ENCODE results near the gene CTNNBIP1. TPM values are rescaled to one million over a fixed set of nuclear protein-coding genes. Genes with fewer than 3 reads are reported as not detected.

The CTNNBIP1 gene
- total RNA-seq, 1 donor from 2014 or later = 40.1 TPM

DNA sequence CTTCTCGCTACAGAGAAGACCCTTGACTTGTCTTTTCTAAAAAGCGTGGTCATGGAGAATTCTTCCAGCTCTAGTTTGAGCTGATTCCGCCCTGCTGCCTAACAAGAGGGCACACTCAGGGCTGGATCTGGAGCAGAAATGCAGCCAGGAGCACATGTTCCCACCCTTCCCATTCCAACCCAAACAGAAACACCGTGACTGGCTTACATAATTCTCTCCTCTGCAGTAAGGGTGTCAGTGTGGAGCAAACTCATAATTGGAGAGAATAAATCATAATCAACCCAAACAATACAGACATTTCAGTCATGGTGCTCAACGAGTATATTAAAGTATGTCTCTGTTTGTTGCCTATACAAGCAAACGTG is 34.5 kb downstream of the CTNNBIP1 start:
- no peak for DNase-seq

DNA sequence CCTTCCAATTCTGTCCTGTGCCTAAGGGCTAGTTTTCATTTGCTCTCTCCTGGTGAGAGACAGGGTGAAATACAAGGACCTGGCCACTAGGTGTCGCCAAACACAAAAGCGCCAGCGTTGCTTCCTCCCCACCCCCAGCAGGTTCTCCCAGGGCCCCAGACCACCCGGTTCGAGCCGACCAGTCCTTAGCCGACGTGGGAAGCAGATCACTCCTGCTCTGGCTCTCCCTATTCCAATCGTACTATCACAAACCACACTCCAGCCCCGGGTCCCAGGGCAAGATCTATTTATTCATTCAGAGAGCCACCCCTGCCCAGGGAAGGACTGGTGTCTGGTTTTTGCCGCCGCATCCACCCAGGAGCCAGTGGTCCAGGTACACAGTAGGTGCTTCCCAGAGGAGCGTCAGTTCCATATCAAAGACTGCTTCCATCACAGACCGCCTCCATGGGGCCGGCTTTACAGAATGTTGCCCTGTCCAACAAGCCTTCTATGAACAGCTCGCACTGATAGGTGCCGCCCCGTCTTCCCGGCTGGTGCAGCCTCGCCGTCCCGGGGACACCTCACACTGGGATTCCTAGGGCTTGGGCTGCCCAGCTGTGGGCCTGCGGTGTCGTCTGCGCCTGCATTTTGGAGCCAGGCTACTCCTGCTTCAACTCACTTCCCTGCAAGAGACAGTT is 35.0 kb downstream of the CTNNBIP1 start:
- DNase-seq = peak; percentile 56

DNA sequence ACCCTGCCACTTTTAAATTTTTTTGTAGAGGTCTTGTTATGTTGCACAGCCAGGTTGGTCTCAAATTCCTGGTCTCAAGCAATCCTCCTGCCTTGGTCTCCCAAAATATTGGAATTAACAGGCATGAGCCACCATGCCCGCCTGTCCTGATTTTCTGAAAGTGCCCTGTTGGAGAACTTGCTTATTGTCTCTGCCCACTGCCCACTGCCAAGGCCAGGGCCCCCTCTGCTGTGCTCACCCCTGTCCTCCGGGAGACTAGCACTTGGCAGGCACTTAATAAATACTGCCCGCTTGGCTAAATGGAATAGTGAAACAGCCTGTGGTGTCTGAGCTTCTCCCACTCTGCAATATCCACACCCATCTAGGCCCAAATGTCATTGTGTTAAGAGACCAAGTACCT is 35.7 kb downstream of the CTNNBIP1 start:
- DNase-seq = no peak

DNA sequence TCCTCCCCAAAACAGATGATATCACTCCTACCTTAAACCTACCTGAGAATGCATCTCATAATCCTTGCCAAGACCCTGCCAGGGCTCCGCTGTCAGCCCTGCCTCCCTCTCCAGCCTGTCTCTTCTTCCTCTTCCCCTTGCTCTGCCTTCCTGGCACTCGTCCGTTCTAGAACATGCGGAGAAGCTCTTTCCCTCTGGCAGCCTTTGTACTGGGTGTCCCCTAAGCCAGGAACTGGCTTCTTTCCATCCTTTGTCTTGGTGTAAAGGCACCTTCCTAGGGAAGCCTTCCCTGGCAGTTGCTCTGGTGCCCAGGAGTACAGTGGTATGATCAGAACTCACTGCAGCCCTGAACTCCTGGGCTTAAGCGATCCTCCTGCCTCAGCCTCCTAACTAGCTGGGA is 36.1 kb downstream of the CTNNBIP1 start:
- no peak for DNase-seq

DNA sequence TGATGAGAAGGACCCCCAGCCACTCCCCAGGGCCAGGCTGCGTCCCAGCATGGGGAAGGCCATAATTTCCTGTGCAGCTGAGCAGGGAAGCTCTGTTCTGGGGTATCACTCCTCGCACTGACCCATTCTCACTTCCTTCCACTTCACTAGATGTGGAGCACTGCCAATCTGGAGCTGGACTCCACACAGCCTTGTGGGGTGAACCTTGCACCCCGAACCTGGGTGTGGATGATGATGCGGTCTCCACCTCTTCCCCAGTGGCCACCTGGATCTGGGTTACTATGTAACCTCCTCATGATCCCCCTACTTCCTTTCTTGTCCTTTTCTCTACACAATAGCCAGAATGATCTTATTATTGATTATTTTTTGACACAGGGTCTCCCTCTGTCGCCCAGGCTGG is 36.7 kb downstream of the CTNNBIP1 start:
- DNase-seq = no peak

DNA sequence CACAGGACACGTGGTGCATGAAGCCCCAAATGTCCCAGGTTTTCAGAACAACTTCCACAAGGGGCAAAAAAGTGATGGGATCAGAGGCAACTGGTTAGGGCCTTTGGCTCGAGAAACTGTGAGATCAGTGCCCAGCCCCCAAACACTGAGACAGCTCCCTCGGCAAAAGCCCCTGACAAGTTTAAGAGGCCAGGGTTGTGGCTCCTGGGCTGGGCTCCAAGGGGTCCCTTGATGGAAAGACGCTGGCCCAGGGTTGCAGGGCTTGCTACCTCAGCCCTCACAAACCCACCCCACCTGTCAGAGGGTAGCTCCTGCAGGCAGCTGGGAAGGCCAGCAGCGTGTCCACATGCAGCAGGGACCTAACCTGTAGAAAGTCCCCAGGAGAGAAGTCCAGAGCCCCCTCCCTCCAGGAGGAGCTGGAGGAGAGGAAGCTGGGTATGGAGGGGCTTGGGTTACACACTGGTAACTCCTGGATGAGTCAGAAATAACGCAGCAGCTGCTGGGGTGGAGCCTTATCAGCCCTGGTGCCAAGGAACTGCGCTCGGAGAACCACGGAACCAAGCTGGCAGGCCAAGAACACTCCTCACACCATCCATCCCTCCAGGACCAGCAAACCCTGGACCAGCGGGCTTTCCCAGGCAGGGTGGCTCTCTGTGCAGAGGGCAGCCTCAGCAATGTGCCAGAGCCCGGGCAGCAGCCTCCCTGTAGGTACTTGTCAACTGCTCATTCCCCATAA is 37.5 kb downstream of the CTNNBIP1 start:
- DNase-seq = no peak

DNA sequence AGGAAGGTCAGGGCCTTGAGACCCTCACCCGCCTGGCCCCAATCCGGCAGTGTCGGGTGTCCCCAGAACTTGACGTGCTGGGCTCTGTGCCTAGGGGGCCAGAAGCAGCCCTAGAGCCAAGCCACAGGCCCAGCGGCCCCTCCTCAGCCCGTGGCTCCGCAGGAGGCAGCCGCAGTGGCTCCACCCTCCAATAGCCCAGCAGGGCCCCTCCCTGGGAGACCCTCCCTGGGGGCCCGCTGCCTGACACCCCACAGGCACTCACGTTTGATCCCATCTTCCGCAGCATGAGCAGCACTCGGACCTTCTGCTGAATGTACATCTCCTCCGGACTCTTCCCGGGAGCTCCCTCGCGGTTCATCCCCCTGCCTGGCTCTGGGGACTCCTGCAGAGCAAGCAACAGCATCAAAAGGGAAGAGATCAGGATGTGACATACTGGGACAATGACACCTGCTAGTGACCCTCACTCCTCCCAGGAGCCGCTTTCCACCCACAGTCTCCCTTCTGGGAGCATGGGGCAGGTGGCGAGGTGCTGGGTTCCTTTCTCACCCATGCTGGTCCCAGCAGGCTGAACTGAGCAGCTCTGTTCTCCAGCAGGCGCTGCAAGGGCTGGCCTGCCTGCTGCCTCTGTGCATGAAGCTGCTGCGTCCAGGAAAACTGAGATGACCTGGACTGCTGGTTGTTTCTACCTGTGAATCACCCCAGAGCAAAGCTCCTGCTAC is 38.2 kb downstream of the CTNNBIP1 start:
- DNase-seq = no peak

DNA sequence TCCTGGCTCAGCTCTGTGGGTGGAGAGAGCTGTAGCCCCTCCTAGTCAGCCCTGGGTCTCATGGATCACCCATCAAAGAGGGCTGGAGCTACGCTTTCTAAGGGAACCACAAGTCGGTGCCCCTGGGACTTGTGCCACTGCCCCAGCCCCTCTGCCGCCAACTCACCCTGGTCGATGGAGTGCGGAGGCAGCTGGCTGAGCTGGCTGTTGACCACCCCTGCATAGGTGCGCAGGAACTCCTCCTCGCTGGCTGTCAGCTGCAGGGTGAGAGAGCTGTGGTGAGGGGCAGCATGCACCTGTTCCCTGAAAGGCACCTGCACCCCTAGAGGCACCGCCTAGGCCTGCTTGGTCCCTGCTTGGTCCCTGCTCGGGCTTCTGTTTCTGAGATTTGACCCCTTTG is 39.0 kb downstream of the CTNNBIP1 start:
- DNase-seq = no peak

DNA sequence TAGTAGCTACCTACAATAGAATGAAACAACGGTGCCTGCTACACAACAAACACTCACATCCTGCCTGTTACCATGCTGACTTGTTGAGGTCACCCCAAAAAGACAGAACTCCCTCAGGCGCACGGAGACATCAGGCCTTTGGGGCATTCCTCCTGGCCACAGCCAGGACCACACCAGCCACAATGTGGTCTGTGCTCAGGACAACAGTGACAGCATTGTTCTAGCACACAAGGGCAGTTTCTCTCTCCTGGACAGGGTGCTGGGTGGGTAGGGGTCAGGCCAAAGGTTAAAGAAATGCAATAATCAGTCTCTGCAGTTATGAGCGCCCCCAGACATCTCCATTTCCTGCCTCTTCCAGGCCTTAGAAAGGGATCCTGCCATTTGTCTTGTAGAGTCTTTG is 39.5 kb downstream of the CTNNBIP1 start:
- no peak for DNase-seq

DNA sequence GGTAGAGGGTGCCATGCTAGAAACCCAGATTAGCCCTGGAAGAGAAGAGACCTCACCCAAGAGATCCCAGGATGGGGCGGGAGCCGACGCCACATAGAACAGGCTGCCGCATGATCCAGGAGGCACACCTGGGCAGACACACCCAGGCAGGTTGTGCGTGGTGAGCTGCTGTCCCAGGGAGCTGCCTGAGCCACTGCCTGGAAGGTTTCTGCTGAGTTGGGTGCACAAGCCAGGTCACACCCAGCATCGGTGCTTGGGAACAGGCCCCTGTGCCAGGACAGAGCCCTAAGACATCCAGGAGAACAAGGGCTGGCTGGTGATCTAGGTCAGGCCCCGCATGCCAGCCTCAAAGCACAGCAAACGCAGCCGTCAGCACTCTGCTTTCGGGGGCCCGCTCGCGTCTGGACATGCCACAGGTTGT is 40.2 kb downstream of the CTNNBIP1 start:
- no peak for DNase-seq

DNA sequence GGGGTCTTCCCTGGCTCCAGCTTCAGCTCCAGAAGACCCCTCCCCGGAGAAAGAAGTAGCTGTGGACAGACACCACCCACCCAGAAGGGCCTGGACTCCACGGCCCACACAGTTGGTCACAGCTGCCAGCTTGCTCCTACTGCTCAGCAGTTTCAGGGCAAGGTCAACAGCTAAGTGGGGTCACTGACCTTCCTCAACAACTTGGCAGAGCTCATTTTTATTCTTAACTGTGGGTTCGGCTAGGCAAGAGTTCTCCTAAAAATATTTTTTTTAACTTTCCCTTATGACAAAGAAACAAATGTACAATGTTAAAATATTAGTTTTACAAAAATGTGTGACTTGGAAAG is 41.9 kb downstream of the CTNNBIP1 start:
- DNase-seq = no peak

DNA sequence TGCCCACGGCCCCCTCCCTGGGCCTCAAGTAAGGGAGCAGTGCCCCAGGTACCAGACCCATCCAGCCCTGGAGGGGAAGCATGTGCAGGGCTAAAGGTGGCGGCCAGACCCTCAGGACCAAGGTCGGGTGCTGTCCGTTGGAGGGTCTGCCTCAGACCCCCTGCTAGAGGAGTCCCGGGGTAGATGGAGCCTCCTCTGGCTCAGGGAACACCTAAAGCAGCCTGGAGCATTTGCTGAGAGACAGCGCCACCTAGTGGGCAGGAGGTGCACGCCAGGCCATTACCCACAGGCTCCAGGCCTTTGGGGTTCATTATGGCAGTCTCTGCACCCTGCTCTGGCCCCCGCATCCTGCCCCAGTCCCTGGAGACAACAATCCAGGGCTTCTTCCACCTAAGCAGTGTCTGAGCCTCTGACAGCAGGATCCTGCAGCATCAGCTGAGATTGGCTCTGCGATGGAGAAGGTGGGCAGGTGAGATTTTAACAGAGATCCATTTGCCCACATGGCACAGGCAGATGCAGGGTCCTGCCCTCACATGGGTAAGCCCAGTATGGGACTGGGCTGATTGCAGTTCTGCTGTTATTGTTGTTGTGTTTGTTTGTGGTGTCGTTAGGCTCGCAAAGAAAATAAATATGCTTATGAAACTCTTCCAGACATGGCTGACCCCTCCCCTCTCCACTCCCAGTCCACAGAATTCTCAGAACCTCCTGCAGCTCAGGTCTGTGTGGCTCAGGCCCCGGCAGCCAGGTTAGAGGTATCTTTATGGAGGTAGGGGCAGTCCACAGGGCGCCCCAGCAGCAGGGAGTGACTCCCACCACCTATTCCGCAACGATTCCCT is 42.4 kb downstream of the CTNNBIP1 start:
- peak; percentile 67 for DNase-seq

DNA sequence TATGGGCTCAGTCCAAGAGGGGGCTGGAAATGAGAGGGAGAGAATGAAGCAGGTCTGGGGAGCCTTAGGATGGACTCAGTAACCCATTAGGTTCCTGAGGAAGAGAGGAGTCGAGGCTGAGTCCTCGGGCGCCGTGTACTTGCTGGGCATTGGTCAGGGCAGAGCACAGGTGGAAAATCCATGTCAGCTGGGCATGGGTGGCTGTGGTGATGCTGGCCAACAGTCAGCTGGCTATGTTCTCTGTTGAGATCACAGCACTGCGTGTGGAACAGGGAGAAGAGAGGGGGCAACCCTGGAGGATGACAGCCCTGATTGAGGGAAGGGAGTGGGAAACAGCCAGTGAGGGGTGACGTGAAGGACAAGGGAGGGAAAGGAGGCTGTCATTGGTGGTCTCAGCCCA is 43.2 kb downstream of the CTNNBIP1 start:
- no peak for DNase-seq

DNA sequence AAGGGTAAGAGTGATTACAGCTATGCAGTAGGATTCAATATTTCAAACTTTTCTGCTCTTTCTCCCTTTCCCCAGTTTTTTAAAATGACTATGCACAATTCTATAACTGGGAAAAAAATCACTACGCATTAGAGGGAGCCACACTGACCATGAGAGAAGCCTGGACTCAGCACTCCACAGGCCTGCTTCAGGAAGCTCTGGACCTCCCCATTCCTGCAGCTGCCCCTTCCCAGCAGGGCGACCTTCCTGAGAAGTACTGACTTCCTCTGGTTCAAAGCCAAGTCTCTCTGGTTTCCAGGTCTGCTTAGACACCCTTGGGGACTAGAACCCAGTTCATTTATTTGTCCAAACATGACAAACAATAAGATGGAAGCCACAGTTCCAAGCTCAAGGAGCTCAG is 44.3 kb downstream of the CTNNBIP1 start:
- DNase-seq = no peak

DNA sequence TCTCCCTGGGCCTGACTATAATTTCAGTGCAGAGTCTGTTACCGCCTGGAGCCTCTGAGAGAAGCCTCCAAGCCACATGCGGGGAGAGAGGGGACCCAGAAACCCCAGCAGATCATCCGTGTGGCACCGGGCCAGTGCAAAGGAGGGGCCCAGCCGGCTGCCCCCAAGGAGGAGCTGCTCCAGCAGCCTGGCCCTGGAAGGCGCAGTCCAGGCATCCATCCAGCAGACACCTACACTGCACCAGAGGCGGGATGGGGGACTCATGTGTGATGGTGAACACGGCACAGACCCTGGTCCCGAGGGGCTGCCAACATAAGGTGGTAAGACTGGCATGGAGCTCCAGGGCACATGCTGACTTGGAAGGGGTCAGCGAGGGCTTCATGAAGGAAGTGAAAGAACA is 46.7 kb downstream of the CTNNBIP1 start:
- no peak for DNase-seq

DNA sequence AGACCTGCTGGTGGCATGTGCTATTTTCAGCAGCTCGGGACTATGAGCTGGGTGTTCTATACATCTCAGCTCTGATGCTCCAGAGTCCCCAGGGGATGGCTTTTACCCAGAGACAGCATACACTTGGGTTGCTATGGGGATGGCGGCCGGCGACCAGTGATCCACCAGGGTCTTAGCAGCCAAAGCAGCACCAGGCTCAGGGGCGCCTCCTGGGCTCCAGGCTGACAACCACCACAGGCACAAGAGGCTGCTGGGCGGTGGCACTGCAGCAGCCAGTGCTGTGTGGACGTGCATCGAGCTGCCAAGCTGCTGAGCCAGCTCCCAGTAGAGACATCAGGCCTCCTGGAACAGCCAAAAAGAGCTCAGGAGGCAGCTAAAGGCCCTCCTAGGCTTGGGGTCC is 48.7 kb downstream of the CTNNBIP1 start:
- DNase-seq = no peak

DNA sequence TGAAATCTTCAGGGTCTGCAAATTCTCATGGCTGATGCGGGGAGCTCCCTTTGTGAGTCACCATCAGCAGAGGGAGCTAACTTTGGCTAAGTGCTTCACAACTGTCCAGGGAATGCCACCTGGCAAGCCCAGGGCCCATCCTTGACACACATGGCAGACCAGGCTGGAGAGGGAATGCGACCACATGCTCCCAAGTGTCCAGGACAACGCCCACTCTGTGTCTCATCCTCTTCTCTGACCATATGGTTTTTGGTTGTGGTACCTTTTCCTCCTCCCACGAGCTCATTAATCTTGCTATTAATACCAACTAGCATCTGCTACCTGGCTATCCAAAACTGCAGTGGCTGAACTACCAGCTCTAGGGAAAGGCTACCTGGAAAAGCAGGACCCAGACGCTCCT is 49.2 kb downstream of the CTNNBIP1 start:
- no peak for DNase-seq

DNA sequence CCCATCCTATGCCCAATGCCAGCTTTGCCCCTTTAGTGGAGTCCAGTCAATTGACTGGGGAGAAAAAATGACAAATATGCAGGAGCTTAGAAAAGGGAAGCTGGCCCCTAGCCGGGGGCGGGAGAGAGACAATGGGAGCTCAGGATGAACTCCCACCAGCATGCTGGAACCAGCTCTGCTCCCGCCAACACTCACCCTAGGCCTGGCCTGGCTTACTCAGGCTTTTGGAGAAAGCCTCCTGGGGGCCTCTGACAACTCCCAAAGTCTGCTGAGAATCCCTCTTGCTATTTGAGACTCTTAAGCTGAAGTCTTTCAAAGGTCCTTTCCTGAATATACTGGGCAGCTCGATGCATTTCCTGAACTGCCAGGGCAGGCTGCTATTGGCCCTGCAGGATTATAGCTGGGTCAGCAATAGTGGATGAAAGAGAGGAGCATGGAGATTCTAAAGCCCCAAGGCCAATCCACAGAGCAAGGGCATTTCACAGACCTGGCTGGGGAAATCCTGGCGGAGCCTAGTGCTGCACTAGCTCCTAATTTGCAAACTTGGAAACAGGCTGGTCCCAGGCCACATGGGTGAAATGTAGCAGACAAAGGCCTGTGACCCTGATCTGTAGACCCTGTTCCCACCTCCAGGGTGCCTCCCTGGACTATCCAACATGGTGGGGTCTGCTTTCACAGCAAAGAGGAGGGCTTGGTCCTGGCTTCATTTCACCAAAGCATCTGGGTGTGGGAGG is 50.6 kb downstream of the CTNNBIP1 start:
- no peak for DNase-seq

DNA sequence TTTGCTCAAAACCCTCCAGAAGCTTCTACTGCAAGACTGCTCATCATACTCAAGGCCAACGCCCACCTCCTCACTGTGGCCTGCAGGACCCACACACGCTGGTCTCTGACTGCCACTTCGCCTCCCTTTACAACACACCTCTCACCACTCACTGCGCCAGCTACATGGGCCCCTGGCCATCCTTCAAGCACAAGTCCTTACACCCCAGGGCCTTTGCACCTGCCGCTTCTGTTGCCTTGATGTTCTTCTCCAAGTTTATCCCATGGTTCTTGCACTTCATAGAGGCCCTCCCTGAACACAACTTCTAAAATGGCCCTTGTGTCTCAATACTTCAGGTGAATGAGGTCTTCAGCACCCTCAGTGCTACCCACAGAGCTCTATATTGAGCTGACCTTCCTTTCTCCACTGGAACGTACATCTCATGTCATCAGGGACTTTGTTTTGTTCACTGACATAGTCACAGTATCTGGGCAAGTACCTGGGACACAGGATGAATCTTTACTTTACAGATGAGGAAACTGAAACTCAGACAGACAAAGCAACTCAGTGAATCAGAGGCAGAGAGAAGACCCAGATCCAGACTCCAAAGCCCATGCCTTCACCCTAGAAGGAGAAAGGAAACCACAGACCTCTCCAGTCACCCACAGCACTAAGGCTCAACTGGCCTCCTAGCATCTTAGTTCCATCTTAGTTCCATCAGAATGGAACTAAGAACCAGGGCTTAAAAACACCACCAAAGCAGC is 51.6 kb downstream of the CTNNBIP1 start:
- DNase-seq = no peak

DNA sequence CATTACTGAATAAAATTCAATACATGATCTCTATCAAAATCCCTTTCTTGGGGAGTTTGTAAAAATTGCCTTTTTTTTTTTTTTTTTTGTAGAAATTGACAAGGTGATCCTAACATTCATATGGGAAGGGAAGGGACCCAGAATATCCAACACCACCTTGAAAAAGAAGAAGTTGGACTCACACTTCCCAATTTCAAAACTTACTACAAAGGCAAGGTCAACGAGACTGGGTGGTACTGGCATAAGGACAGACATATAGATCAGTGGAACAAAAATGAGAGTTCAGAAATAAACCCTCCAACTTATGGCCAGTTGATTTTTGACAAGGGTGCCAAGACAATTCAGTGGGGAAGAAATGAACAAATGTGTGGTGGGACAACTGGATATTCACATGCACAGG is 54.9 kb downstream of the CTNNBIP1 start:
- DNase-seq = no peak

DNA sequence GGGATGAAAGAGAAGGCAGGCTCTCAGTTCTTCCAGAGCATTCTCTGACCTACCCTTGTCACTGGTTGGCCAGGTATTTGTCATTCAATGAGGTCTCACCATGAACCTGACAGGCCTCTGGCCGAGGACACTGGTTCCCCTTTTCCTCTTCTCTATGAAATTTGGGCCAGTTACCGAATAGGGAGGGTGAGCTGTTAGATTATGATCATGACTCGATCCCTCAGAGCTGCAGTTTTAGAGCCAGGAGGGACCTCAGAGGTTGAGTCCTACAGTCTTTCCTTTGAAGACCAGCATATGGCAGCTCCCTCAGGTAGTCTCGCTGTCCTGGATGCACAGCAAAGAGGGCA is 56.8 kb downstream of the CTNNBIP1 start:
- no peak for DNase-seq
